ENCODE results near the gene SCUBE2.

The SCUBE2 gene

GRCh38 chr11:9094420-9094819, 3.0 kb upstream of the SCUBE2 start:
- H3K4me3 Mint-ChIP-seq: no peak overlapping the region
- H3K9me3 Mint-ChIP-seq: no peaks in the 10 kb centered on the region
- H3K4me1 Mint-ChIP-seq (ENCODE audit: low read depth): no peaks in the 10 kb centered on the region
- peaks cover 53% of the 10 kb centered on the region for H3K27me3 Mint-ChIP-seq (ENCODE audit: low read depth)
- DNase-seq (ENCODE audit: low spot score): no peak
- H3K36me3 Mint-ChIP-seq (ENCODE audit: low read depth): peaks cover 3% of the 10 kb centered on the region
- H3K27ac Mint-ChIP-seq: no peak overlapping the region

GRCh38 chr11:9092853-9093778, 1.7 kb upstream of the SCUBE2 start:
- Mint-ChIP-seq H3K36me3 (ENCODE audit: low read depth) (peaks cover 3% of the 10 kb centered on the region), H3K27ac (no peak overlapping the region), H3K27me3 (ENCODE audit: low read depth) (peaks cover 61% of the 10 kb centered on the region), H3K4me3 (peak overlapping the region; percentile 11), H3K4me1 (ENCODE audit: low read depth) (no peaks in the 10 kb centered on the region), H3K9me3 (no peaks in the 10 kb centered on the region)
- no peak for DNase-seq (ENCODE audit: low spot score)

- Mint-ChIP-seq H3K4me3 (peak overlapping the region; percentile 56), H3K4me1 (ENCODE audit: low read depth) (no peaks in the 10 kb centered on the region), H3K27me3 (ENCODE audit: low read depth) (peaks cover 70% of the 10 kb centered on the region)
Observed at GRCh38 chr11:9092072-9092471, 673 bp upstream of the SCUBE2 start.

GRCh38 chr11:9090488-9091043, 833 bp downstream of the SCUBE2 start:
- H3K27me3 Mint-ChIP-seq (ENCODE audit: low read depth): peaks cover 70% of the 10 kb centered on the region
- DNase-seq (ENCODE audit: low spot score): no peak
- H3K4me3 Mint-ChIP-seq: peak overlapping the region; percentile 55
- no peaks in the 10 kb centered on the region for H3K4me1 Mint-ChIP-seq (ENCODE audit: low read depth)
- H3K27ac Mint-ChIP-seq: no peak overlapping the region
- H3K9me3 Mint-ChIP-seq: no peaks in the 10 kb centered on the region
- H3K36me3 Mint-ChIP-seq (ENCODE audit: low read depth): peaks cover 3% of the 10 kb centered on the region

More at GRCh38 chr11:9092072-9092471, 673 bp upstream of the SCUBE2 start:
- Mint-ChIP-seq H3K36me3 (ENCODE audit: low read depth) (peaks cover 3% of the 10 kb centered on the region), H3K9me3 (no peaks in the 10 kb centered on the region), H3K27ac (no peak overlapping the region)
- no peak for DNase-seq (ENCODE audit: low spot score)

- no peaks in the 10 kb centered on the region for H3K9me3 Mint-ChIP-seq
- DNase-seq (ENCODE audit: low spot score): no peak
- H3K4me1 Mint-ChIP-seq (ENCODE audit: low read depth): no peaks in the 10 kb centered on the region
- H3K4me3 Mint-ChIP-seq: no peak overlapping the region
- H3K27me3 Mint-ChIP-seq (ENCODE audit: low read depth): peaks cover 68% of the 10 kb centered on the region
- no peak overlapping the region for H3K27ac Mint-ChIP-seq
- peaks cover 3% of the 10 kb centered on the region for H3K36me3 Mint-ChIP-seq (ENCODE audit: low read depth)
Observed at GRCh38 chr11:9089636-9090035, 1.8 kb downstream of the SCUBE2 start.

DNA sequence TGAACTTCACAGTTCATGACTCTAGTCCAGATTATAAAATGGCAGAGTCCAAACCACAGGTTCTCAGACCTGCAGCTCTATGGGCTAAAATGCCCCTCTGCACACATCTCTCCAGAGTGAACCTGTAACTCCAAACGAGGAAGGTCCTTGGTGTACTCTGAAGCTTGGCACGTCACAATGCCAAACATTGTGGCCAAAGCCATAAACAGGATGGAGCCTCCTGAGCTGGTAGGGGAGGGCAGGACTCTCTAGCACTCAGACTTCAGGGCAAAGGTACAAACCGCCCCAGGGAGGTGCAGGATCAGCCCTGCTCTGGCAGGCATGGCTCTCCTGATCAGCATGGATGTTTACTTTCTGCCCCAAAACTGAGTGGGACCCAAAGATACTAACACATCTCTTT, 2.3 kb downstream of the SCUBE2 start:
- Mint-ChIP-seq H3K27me3 (ENCODE audit: low read depth) (peaks cover 67% of the 10 kb centered on the region), H3K4me3 (no peak overlapping the region), H3K27ac (no peak overlapping the region), H3K4me1 (ENCODE audit: low read depth) (no peaks in the 10 kb centered on the region), H3K36me3 (ENCODE audit: low read depth) (peaks cover 3% of the 10 kb centered on the region), H3K9me3 (no peaks in the 10 kb centered on the region)
- no peak for DNase-seq (ENCODE audit: low spot score)

GRCh38 chr11:9082575-9082974, 8.8 kb downstream of the SCUBE2 start:
- no peak overlapping the region for H3K4me3 Mint-ChIP-seq
- no peak for DNase-seq (ENCODE audit: low spot score)
- peaks cover 44% of the 10 kb centered on the region for H3K27me3 Mint-ChIP-seq (ENCODE audit: low read depth)
- H3K27ac Mint-ChIP-seq: no peak overlapping the region
- no peaks in the 10 kb centered on the region for H3K9me3 Mint-ChIP-seq
- no peaks in the 10 kb centered on the region for H3K36me3 Mint-ChIP-seq (ENCODE audit: low read depth)
- H3K4me1 Mint-ChIP-seq (ENCODE audit: low read depth): peaks cover 3% of the 10 kb centered on the region

DNA sequence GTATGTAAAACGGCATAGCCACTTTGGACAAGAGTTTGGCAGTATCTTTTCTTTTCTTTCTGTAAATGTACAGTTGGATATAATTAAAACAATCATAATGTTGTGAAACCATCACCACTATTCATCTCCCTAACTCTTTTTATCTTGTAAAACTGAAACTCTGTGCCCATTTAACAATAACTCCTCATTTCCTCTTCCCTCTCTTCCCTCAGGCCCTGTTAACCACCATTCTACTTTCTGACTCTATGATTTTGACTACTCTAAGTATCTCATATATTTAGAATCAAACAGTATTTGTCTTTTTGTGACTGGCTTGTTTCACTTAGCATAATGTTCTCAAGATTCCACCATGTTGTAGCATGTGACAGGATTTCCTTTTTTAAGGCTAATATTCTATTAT, 10.2 kb downstream of the SCUBE2 start:
- Mint-ChIP-seq H3K27ac (no peak overlapping the region), H3K4me1 (ENCODE audit: low read depth) (peaks cover 3% of the 10 kb centered on the region), H3K27me3 (ENCODE audit: low read depth) (peaks cover 44% of the 10 kb centered on the region)

DNA sequence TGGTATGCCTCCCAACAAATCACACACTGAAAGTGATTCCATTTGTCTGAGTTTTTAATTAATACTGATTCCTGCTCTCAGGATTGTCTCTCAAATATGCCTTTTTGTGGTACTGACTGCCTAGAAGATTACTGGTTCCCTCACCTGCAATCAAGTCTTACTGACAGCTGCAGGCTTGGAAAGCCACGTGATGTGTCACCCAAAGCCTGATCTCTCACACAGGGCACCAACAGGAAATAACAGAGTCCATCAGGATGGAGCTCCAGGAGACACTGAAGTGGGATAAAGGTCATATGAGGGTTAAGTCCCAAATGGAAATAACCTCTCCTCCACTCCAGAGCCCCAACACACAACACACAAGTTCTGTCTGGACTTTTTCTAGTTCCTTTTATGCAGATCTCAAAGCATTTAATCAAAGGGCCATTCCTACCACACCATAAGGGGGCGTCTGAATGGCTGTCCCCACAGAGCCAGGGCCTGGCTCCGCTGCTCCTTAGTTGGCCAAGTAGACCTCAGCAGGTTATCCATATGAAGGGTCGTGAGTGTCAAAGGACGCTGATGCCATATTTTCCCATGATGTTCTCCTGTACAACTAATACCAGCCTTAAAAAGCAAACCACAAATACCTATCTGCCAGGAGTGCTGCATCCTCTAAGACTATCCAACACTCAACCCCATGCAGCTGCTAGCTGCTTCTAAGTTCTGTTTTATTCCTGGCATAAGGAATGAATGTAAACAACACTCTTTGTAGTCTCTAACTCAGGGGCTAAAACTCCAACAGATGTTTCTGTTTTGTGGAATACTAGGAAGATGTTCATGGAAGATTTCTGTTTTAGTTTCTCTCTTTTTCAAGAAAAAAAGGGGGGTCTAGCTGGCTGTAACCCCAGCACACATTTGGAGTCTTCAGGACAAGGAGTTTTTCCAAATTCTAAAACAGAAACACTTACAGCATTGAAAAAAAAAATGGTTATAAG, 13.0 kb downstream of the SCUBE2 start:
- no peaks in the 10 kb centered on the region for H3K9me3 Mint-ChIP-seq
- DNase-seq (ENCODE audit: low spot score): no peak
- no peaks in the 10 kb centered on the region for H3K36me3 Mint-ChIP-seq (ENCODE audit: low read depth)
- no peak overlapping the region for H3K27ac Mint-ChIP-seq
- peaks cover 52% of the 10 kb centered on the region for H3K27me3 Mint-ChIP-seq (ENCODE audit: low read depth)
- no peak overlapping the region for H3K4me3 Mint-ChIP-seq
- H3K4me1 Mint-ChIP-seq (ENCODE audit: low read depth): peaks cover 3% of the 10 kb centered on the region

More for the DNA sequence above, 10.2 kb downstream of the SCUBE2 start:
- Mint-ChIP-seq H3K36me3 (ENCODE audit: low read depth) (no peaks in the 10 kb centered on the region), H3K4me3 (no peak overlapping the region), H3K9me3 (no peaks in the 10 kb centered on the region)
- no peak for DNase-seq (ENCODE audit: low spot score)

GRCh38 chr11:9077164-9077563, 14.2 kb downstream of the SCUBE2 start:
- H3K27ac Mint-ChIP-seq: no peak overlapping the region
- peaks cover 42% of the 10 kb centered on the region for H3K27me3 Mint-ChIP-seq (ENCODE audit: low read depth)
- H3K4me3 Mint-ChIP-seq: no peak overlapping the region
- no peaks in the 10 kb centered on the region for H3K9me3 Mint-ChIP-seq
- no peaks in the 10 kb centered on the region for H3K36me3 Mint-ChIP-seq (ENCODE audit: low read depth)
- H3K4me1 Mint-ChIP-seq (ENCODE audit: low read depth): peaks cover 6% of the 10 kb centered on the region
- no peak for DNase-seq (ENCODE audit: low spot score)

- Mint-ChIP-seq H3K4me1 (ENCODE audit: low read depth) (peaks cover 6% of the 10 kb centered on the region), H3K4me3 (no peak overlapping the region), H3K9me3 (no peaks in the 10 kb centered on the region), H3K27me3 (ENCODE audit: low read depth) (peaks cover 40% of the 10 kb centered on the region), H3K27ac (no peak overlapping the region), H3K36me3 (ENCODE audit: low read depth) (no peaks in the 10 kb centered on the region)
- no peak for DNase-seq (ENCODE audit: low spot score)
Observed at GRCh38 chr11:9076661-9077060, 14.7 kb downstream of the SCUBE2 start.

GRCh38 chr11:9076046-9076445, 15.4 kb downstream of the SCUBE2 start:
- no peaks in the 10 kb centered on the region for H3K36me3 Mint-ChIP-seq (ENCODE audit: low read depth)
- H3K4me3 Mint-ChIP-seq: no peak overlapping the region
- peaks cover 3% of the 10 kb centered on the region for H3K4me1 Mint-ChIP-seq (ENCODE audit: low read depth)
- DNase-seq (ENCODE audit: low spot score): no peak
- H3K27ac Mint-ChIP-seq: no peak overlapping the region
- peaks cover 39% of the 10 kb centered on the region for H3K27me3 Mint-ChIP-seq (ENCODE audit: low read depth)
- no peaks in the 10 kb centered on the region for H3K9me3 Mint-ChIP-seq

- Mint-ChIP-seq H3K4me3 (no peak overlapping the region), H3K27me3 (ENCODE audit: low read depth) (peaks cover 39% of the 10 kb centered on the region)
- no peak for DNase-seq (ENCODE audit: low spot score)
Observed at GRCh38 chr11:9075556-9075955, 15.8 kb downstream of the SCUBE2 start.

More at GRCh38 chr11:9075556-9075955, 15.8 kb downstream of the SCUBE2 start:
- H3K9me3 Mint-ChIP-seq: no peaks in the 10 kb centered on the region
- H3K36me3 Mint-ChIP-seq (ENCODE audit: low read depth): no peaks in the 10 kb centered on the region
- H3K4me1 Mint-ChIP-seq (ENCODE audit: low read depth): peaks cover 2% of the 10 kb centered on the region
- no peak overlapping the region for H3K27ac Mint-ChIP-seq
